Measurements from ENCODE around the gene RAP1GAP2. TPM values are rescaled to one million over a fixed set of nuclear protein-coding genes. Genes with fewer than 3 reads are reported as not detected.
A peak's percentile ranks its signal among the peaks of the same experiment; 100 is the strongest.

RAP1GAP2 gene
- total RNA-seq, 2 donors from 2014 or later = 3.6 to 6.0 TPM

- intact Hi-C loops (cut with DNase I) = no loop called here
- DNase-seq (ENCODE audit: low spot score) = no peak
These were observed 156.1 kb downstream of the RAP1GAP2 start for GRCh38 chr17:2952174-2952845.

GRCh38 chr17:2954898-2955445 lies 158.7 kb downstream of the RAP1GAP2 start:
- intact Hi-C loops (cut with DNase I) = no loop called here
- no peak for DNase-seq (ENCODE audit: low spot score)

- intact Hi-C loops (cut with DNase I) = no loop called here
- peak; percentile 55 for DNase-seq (ENCODE audit: low spot score)
These were observed 159.8 kb downstream of the RAP1GAP2 start for GRCh38 chr17:2955931-2956582.

- intact Hi-C loops (cut with DNase I) = no loop called here
- no peak for DNase-seq (ENCODE audit: low spot score)
These were observed 161.5 kb downstream of the RAP1GAP2 start for GRCh38 chr17:2957631-2958286.

- intact Hi-C loops (cut with DNase I) = no loop called here
These were observed 162.5 kb downstream of the RAP1GAP2 start for GRCh38 chr17:2958706-2959222.

GRCh38 chr17:2959371-2960130 lies 163.3 kb downstream of the RAP1GAP2 start:
- DNase-seq (ENCODE audit: low spot score) = peak; percentile 61
- intact Hi-C loops (cut with DNase I) = no loop called here

More at GRCh38 chr17:2958706-2959222, 162.5 kb downstream of the RAP1GAP2 start:
- DNase-seq (ENCODE audit: low spot score) = peak; percentile 66

GRCh38 chr17:2961446-2961845 lies 165.2 kb downstream of the RAP1GAP2 start:
- intact Hi-C loops (cut with DNase I) = no loop called here
- no peak for DNase-seq (ENCODE audit: low spot score)

- intact Hi-C loops (cut with DNase I) = no loop called here
These were observed 166.0 kb downstream of the RAP1GAP2 start for GRCh38 chr17:2962236-2962635.

GRCh38 chr17:2962729-2963128 lies 166.5 kb downstream of the RAP1GAP2 start:
- intact Hi-C loops (cut with DNase I) = no loop called here
- peak; percentile 66 for DNase-seq (ENCODE audit: low spot score)

More at GRCh38 chr17:2962236-2962635, 166.0 kb downstream of the RAP1GAP2 start:
- peak; percentile 44 for DNase-seq (ENCODE audit: low spot score)

GRCh38 chr17:2963332-2964027 lies 167.2 kb downstream of the RAP1GAP2 start:
- intact Hi-C loops (cut with DNase I) = no loop called here
- peak; percentile 50 for DNase-seq (ENCODE audit: low spot score)

- no peak for DNase-seq (ENCODE audit: low spot score)
- intact Hi-C loops (cut with DNase I) = no loop called here
These were observed 167.8 kb downstream of the RAP1GAP2 start for GRCh38 chr17:2964028-2964356.

GRCh38 chr17:2964370-2964769 lies 168.1 kb downstream of the RAP1GAP2 start:
- intact Hi-C loops (cut with DNase I) = no loop called here
- no peak for DNase-seq (ENCODE audit: low spot score)

- peak; percentile 48 for DNase-seq (ENCODE audit: low spot score)
- intact Hi-C loops (cut with DNase I) = no loop called here
These were observed 168.6 kb downstream of the RAP1GAP2 start for GRCh38 chr17:2964831-2965230.

GRCh38 chr17:2965621-2966595 lies 169.7 kb downstream of the RAP1GAP2 start:
- intact Hi-C loops (cut with DNase I) = no loop called here
- peak; percentile 50 for DNase-seq (ENCODE audit: low spot score)

GRCh38 chr17:2967515-2967914 lies 171.3 kb downstream of the RAP1GAP2 start:
- DNase-seq (ENCODE audit: low spot score) = no peak
- intact Hi-C loops (cut with DNase I) = no loop called here

- DNase-seq (ENCODE audit: low spot score) = no peak
- intact Hi-C loops (cut with DNase I) = no loop called here
These were observed 175.6 kb downstream of the RAP1GAP2 start for GRCh38 chr17:2971851-2972250.

GRCh38 chr17:2972749-2973148 lies 176.5 kb downstream of the RAP1GAP2 start:
- intact Hi-C loops (cut with DNase I) = no loop called here

GRCh38 chr17:2974347-2974746 lies 178.1 kb downstream of the RAP1GAP2 start:
- DNase-seq (ENCODE audit: low spot score) = no peak
- intact Hi-C loops (cut with DNase I) = no loop called here

More at GRCh38 chr17:2972749-2973148, 176.5 kb downstream of the RAP1GAP2 start:
- DNase-seq (ENCODE audit: low spot score) = no peak
